GM12878 (cell line): Measurements from ENCODE around the gene TRIM38.

Source experiments
- BHLHE40 ChIP-seq, 2 experiments: fragments of 450-650 bp in 1 of 2; IDR thresholded peaks; 2 replicates each; pipeline ENCODE4 v1.6.1; 2011 to 2017; ENCODE audit warnings: low read depth in 2 of 2, borderline replicate concordance in 1 of 2, improper control_type of control experiment in 1 of 2, low read length in 1 of 2, mild to moderate bottlenecking in 1 of 2
- CEBPB ChIP-seq, 2 experiments: fragments of 150-350 bp in 1 of 2; IDR thresholded peaks; 2 replicates each; pipeline ENCODE4 v1.6.1; 2012 to 2014; ENCODE audit warnings: low read depth in 2 of 2, low read length in 2 of 2, borderline replicate concordance in 1 of 2, inconsistent platforms in 1 of 2
- CHD4 ChIP-seq: fragments of 200-600 bp; sonication (generic); IDR thresholded peaks from 2 replicates; pipeline ENCODE4 v1.6.1; 2016; ENCODE audit warnings: mild to moderate bottlenecking
- EP300 ChIP-seq, 2 experiments: fragments of 150-350 bp in 1 of 2; IDR thresholded peaks; 2 replicates each; pipeline ENCODE4 v1.6.1; 2011 to 2012; ENCODE audit warnings: low read depth in 2 of 2, low read length in 2 of 2, borderline replicate concordance in 1 of 2, improper control_type of control experiment in 1 of 2, inconsistent platforms in 1 of 2; ENCODE audit not compliant: control insufficient read depth in 1 of 2
- EZH2 ChIP-seq: IDR thresholded peaks from 2 replicates; pipeline ENCODE4 v1.6.1; 2012; ENCODE audit warnings: low read depth, mild to moderate bottlenecking, control low read depth, inconsistent platforms, low read length, borderline replicate concordance; ENCODE audit not compliant: control insufficient read depth
- GABPA ChIP-seq: IDR thresholded peaks from 2 replicates; pipeline ENCODE4 v1.6.1; 2014; ENCODE audit warnings: antibody characterized with exemption, low read depth, mild to moderate bottlenecking, inconsistent platforms
- MXI1 ChIP-seq: fragments of 150-350 bp; IDR thresholded peaks from 2 replicates; pipeline ENCODE4 v1.6.1; 2011; ENCODE audit warnings: low read depth, mild to moderate bottlenecking, inconsistent platforms, low read length, improper control_type of control experiment
- SIN3A ChIP-seq: IDR thresholded peaks from 2 replicates; pipeline ENCODE4 v1.6.1; 2012; ENCODE audit warnings: low read depth, low read length, improper control_type of control experiment
- SMC3 ChIP-seq: IDR thresholded peaks from 2 replicates; pipeline ENCODE4 v1.6.1; 2011; ENCODE audit warnings: low read length, improper control_type of control experiment, borderline replicate concordance

GRCh38 chr6:26003102-26003694 lies 40.6 kb downstream of the TRIM38 start:
- TF ChIP-seq EZH2 (no peak), SIN3A (no peak), MXI1 (no peak), BHLHE40 (IDR thresholded peaks at IDR 0.05; ENCODE audit: borderline replicate concordance in 1 of 2, low read depth in 2 of 2, low read length in 1 of 2) (no peak), CHD4 (no peak), EP300 (IDR thresholded peaks at IDR 0.05; ENCODE audit: borderline replicate concordance in 1 of 2, control insufficient read depth in 1 of 2, low read depth in 2 of 2, low read length in 2 of 2) (no peak), SMC3 (peak; percentile 81), GABPA (no peak), CEBPB (IDR thresholded peaks at IDR 0.05; ENCODE audit: borderline replicate concordance in 1 of 2, low read depth in 2 of 2, low read length in 2 of 2) (no peak)
